ENCODE data around the gene SHC2. TPM values are rescaled to one million over a fixed set of nuclear protein-coding genes. Genes with fewer than 3 reads are reported as not detected.

The SHC2 gene
- total RNA-seq, 2 experiments from 2014 or later, result 0.36 to 0.42 TPM

DNA sequence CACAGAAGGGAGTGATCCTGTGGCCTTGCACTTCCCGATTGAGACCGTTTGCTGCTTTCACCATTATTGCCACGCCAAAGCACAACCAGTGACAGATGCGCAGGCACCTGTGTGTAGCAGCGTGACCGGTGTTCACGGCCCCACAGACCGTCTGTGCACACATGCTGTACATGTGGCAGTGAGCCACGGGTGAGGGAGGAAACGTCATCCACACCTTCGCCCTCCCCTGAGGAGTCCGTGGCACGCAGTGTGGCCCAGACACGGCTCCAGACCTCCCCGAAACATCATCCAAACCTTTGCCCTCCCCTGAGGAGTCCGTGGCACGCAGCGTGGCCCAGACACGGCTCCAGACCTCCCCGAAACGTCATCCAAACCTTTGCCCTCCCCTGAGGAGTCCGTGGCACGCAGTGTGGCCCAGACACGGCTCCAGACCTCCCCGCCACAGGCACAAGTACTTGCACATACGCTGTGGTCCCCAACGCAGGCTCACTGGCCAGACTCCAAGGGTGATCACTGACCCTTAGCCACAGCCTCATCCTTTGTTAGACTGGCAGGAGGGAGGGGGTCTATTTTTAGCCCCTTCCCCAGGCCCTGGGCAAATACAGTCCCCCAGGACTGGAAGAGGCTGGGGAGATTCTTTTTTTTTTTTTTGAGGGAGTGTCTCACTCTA is 7.9 kb upstream of the SHC2 start:
- Mint-ChIP-seq H3K27me3 (peaks cover 3% of the 10 kb centered on the region), H3K27ac (no peak overlapping the region), H3K9me3 (no peaks in the 10 kb centered on the region), H3K4me1 (ENCODE audit: low read depth) (no peaks in the 10 kb centered on the region), H3K36me3 (ENCODE audit: low read depth) (no peaks in the 10 kb centered on the region), H3K4me3 (no peak overlapping the region)
- Histone ChIP-seq H3K27me3 (ENCODE audit: control insufficient read depth in 1 of 2, insufficient read depth in 2 of 2, low read length in 2 of 2) (peaks cover 0 to 4% of the 10 kb centered on the region in 2 experiments), H3K36me3 (ENCODE audit: insufficient read depth, low read length) (no peaks in the 10 kb centered on the region), H3K4me3 (ENCODE audit: low read length) (no peak overlapping the region), H3K4me1 (ENCODE audit: insufficient read depth, low read length) (no peaks in the 10 kb centered on the region), H3K27ac (ENCODE audit: low read depth in 1 of 2, low read length in 2 of 2) (no peak overlapping the region), H3K9me3 (ENCODE audit: control insufficient read depth in 1 of 2, insufficient read depth in 1 of 2, low read length in 2 of 2) (no peaks in the 10 kb centered on the region)
- CTCF ChIA-PET, result no interaction called here
- no peak for DNase-seq
- ATAC-seq (ENCODE audit: poor library complexity), result no peak
- intact Hi-C loops (cut with DNase I, micrococcal nuclease), result no loop called here
- TF ChIP-seq, protein P1, sequence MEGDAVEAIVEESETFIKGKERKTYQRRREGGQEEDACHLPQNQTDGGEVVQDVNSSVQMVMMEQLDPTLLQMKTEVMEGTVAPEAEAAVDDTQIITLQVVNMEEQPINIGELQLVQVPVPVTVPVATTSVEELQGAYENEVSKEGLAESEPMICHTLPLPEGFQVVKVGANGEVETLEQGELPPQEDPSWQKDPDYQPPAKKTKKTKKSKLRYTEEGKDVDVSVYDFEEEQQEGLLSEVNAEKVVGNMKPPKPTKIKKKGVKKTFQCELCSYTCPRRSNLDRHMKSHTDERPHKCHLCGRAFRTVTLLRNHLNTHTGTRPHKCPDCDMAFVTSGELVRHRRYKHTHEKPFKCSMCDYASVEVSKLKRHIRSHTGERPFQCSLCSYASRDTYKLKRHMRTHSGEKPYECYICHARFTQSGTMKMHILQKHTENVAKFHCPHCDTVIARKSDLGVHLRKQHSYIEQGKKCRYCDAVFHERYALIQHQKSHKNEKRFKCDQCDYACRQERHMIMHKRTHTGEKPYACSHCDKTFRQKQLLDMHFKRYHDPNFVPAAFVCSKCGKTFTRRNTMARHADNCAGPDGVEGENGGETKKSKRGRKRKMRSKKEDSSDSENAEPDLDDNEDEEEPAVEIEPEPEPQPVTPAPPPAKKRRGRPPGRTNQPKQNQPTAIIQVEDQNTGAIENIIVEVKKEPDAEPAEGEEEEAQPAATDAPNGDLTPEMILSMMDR (IDR thresholded peaks at IDR 0.05), result no peak
- POLR2A ChIA-PET, result no interaction called here

DNA sequence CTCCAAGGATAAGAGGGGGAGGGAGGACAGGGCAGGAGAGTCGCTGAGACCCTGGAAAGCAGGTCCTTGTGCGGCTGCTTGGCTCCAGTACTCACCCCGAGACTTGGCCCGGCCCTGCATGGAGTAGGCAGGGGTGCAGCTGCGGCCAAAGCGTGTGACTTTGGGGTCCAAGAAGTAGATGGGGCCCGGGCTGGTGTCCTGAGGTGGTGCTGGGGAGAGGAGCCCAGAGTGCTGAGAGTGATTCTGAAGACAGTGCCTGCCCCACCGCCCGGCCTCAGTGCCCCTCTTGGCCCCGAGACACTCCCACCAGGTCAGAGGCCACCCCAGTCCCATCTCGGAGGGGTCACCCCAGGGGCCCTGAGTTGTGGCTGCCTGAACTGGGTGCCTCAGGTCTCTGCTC is 6.7 kb upstream of the SHC2 start:
- ATAC-seq (ENCODE audit: poor library complexity) (no peak), DNase-seq (no peak)
- ChIA-PET CTCF (no interaction called here), POLR2A (no interaction called here)
- H3K4me1 Mint-ChIP-seq (ENCODE audit: low read depth), result peaks cover under 1% of the 10 kb centered on the region
- H3K27me3 ChIP-seq (ENCODE audit: control insufficient read depth in 1 of 2, insufficient read depth in 2 of 2, low read length in 2 of 2), result peaks cover 1 to 11% of the 10 kb centered on the region in 2 experiments
- H3K36me3 ChIP-seq (ENCODE audit: insufficient read depth, low read length), result no peaks in the 10 kb centered on the region
- H3K9me3 ChIP-seq (ENCODE audit: control insufficient read depth in 1 of 2, insufficient read depth in 1 of 2, low read length in 2 of 2), result peaks cover 0 to 7% of the 10 kb centered on the region in 2 experiments
- no peak overlapping the region for H3K27ac ChIP-seq (ENCODE audit: low read depth in 1 of 2, low read length in 2 of 2)
- H3K9me3 Mint-ChIP-seq, result no peaks in the 10 kb centered on the region
- intact Hi-C loops (cut with DNase I, micrococcal nuclease), result no loop called here
- no peak overlapping the region for H3K4me3 ChIP-seq (ENCODE audit: low read length)
- H3K27ac Mint-ChIP-seq, result no peak overlapping the region
- no peaks in the 10 kb centered on the region for H3K36me3 Mint-ChIP-seq (ENCODE audit: low read depth)
- TF ChIP-seq, protein P1 (IDR thresholded peaks at IDR 0.05), result no peak
- H3K27me3 Mint-ChIP-seq, result peaks cover 8% of the 10 kb centered on the region
- H3K4me3 Mint-ChIP-seq, result no peak overlapping the region
- H3K4me1 ChIP-seq (ENCODE audit: insufficient read depth, low read length), result no peaks in the 10 kb centered on the region

DNA sequence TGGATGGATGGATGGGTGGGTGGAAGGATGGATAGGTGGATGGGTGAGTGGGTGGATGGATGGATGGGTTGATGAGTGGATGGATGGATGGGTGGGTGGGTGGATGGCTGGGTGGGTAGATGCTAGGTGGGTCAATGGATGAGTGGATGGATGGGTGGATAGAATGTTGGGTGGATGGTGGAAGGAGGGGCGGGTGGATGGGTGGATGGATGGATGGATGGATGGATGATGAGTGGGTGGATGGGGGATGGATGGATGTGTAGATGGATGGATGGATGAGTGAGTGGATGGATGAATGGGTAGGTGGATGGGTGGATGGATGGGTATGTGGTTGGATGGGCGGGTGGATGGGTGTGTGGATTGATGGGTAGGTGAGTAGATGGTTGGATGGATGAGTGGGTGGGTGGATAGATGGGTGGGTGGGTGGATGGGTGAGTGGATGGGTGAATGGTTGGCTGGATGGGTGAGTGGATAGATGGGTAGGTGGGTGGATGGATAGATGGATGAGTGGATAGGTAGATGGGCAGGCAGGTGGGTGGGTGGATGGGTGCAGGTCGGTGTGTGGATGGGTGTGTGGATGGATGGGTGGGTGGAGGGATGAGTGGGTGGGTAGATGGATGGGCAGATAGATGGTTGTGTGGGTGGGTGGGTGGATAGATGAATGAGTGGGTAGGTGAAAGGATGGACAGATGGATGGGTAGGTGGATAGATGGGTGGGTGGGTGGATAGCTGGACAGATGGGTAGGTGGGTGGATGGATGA is 4.4 kb upstream of the SHC2 start:
- ChIA-PET POLR2A (no interaction called here), CTCF (no interaction called here)
- Histone ChIP-seq H3K27ac (ENCODE audit: low read depth in 1 of 2, low read length in 2 of 2) (no peak overlapping the region), H3K27me3 (ENCODE audit: control insufficient read depth in 1 of 2, insufficient read depth in 2 of 2, low read length in 2 of 2) (peaks cover 15 to 24% of the 10 kb centered on the region in 2 experiments), H3K4me3 (ENCODE audit: low read length) (no peak overlapping the region), H3K9me3 (ENCODE audit: control insufficient read depth in 1 of 2, insufficient read depth in 1 of 2, low read length in 2 of 2) (peaks cover 0 to 16% of the 10 kb centered on the region in 2 experiments), H3K4me1 (ENCODE audit: insufficient read depth, low read length) (peaks cover 11% of the 10 kb centered on the region), H3K36me3 (ENCODE audit: insufficient read depth, low read length) (no peaks in the 10 kb centered on the region)
- TF ChIP-seq, protein P1 (IDR thresholded peaks at IDR 0.05), result no peak
- Mint-ChIP-seq H3K27me3 (peaks cover 20% of the 10 kb centered on the region), H3K4me3 (no peak overlapping the region), H3K9me3 (no peaks in the 10 kb centered on the region), H3K27ac (no peak overlapping the region), H3K4me1 (ENCODE audit: low read depth) (peaks cover 5% of the 10 kb centered on the region), H3K36me3 (ENCODE audit: low read depth) (no peaks in the 10 kb centered on the region)
- no peak for ATAC-seq (ENCODE audit: poor library complexity)
- intact Hi-C loops (cut with DNase I, micrococcal nuclease), result no loop called here
- DNase-seq, result no peak

Data from CD4-positive, alpha-beta T cell (primary cell).